ENCODE measurements around the gene SEMA5A.

DNA sequence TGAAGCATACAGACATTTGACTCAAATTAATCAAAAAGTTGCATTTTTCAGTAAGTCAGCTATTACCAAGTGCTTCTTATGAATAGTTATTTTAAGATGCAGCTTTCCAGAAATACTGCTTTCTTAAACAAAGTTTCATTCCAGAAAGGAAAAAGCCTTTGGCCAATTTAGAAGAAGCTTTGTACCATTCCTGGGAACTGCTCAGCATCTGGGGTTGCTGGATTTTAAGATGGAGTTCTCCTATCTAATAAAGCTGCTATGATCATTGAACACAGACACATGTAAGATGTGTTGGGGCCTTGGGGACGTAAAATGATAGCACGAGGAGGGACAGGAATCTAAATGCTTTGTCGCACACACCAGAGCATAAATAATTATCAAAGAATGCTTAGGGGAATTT is 130.8 kb downstream of the SEMA5A start:
- TF ChIP-seq POLR2AphosphoS5 (IDR thresholded peaks at IDR 0.05; ENCODE audit: low read depth, low read length): no peak
- TF ChIP-seq, protein P1, sequence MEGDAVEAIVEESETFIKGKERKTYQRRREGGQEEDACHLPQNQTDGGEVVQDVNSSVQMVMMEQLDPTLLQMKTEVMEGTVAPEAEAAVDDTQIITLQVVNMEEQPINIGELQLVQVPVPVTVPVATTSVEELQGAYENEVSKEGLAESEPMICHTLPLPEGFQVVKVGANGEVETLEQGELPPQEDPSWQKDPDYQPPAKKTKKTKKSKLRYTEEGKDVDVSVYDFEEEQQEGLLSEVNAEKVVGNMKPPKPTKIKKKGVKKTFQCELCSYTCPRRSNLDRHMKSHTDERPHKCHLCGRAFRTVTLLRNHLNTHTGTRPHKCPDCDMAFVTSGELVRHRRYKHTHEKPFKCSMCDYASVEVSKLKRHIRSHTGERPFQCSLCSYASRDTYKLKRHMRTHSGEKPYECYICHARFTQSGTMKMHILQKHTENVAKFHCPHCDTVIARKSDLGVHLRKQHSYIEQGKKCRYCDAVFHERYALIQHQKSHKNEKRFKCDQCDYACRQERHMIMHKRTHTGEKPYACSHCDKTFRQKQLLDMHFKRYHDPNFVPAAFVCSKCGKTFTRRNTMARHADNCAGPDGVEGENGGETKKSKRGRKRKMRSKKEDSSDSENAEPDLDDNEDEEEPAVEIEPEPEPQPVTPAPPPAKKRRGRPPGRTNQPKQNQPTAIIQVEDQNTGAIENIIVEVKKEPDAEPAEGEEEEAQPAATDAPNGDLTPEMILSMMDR (IDR thresholded peaks at IDR 0.05): no peak
- TF ChIP-seq TAF1 (IDR thresholded peaks at IDR 0.05; ENCODE audit: borderline replicate concordance, low read depth, low read length): no peak
- no peak for TF ChIP-seq TEAD4 (IDR thresholded peaks at IDR 0.05; ENCODE audit: borderline replicate concordance, insufficient read depth)
- TF ChIP-seq EP300 (IDR thresholded peaks at IDR 0.05; ENCODE audit: borderline replicate concordance in 1 of 2, low read depth in 1 of 2, low read length in 1 of 2): no peak
- TF ChIP-seq RCOR1 (IDR thresholded peaks at IDR 0.05; ENCODE audit: low read length): no peak
- no peak for TF ChIP-seq RAD21 (IDR thresholded peaks at IDR 0.05; ENCODE audit: low read length)
- TF ChIP-seq TCF12 (IDR thresholded peaks at IDR 0.05): no peak
- TF ChIP-seq, protein P2, sequence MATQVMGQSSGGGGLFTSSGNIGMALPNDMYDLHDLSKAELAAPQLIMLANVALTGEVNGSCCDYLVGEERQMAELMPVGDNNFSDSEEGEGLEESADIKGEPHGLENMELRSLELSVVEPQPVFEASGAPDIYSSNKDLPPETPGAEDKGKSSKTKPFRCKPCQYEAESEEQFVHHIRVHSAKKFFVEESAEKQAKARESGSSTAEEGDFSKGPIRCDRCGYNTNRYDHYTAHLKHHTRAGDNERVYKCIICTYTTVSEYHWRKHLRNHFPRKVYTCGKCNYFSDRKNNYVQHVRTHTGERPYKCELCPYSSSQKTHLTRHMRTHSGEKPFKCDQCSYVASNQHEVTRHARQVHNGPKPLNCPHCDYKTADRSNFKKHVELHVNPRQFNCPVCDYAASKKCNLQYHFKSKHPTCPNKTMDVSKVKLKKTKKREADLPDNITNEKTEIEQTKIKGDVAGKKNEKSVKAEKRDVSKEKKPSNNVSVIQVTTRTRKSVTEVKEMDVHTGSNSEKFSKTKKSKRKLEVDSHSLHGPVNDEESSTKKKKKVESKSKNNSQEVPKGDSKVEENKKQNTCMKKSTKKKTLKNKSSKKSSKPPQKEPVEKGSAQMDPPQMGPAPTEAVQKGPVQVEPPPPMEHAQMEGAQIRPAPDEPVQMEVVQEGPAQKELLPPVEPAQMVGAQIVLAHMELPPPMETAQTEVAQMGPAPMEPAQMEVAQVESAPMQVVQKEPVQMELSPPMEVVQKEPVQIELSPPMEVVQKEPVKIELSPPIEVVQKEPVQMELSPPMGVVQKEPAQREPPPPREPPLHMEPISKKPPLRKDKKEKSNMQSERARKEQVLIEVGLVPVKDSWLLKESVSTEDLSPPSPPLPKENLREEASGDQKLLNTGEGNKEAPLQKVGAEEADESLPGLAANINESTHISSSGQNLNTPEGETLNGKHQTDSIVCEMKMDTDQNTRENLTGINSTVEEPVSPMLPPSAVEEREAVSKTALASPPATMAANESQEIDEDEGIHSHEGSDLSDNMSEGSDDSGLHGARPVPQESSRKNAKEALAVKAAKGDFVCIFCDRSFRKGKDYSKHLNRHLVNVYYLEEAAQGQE (IDR thresholded peaks at IDR 0.05; ENCODE audit: low read depth, low read length): no peak
- TF ChIP-seq, protein P3, sequence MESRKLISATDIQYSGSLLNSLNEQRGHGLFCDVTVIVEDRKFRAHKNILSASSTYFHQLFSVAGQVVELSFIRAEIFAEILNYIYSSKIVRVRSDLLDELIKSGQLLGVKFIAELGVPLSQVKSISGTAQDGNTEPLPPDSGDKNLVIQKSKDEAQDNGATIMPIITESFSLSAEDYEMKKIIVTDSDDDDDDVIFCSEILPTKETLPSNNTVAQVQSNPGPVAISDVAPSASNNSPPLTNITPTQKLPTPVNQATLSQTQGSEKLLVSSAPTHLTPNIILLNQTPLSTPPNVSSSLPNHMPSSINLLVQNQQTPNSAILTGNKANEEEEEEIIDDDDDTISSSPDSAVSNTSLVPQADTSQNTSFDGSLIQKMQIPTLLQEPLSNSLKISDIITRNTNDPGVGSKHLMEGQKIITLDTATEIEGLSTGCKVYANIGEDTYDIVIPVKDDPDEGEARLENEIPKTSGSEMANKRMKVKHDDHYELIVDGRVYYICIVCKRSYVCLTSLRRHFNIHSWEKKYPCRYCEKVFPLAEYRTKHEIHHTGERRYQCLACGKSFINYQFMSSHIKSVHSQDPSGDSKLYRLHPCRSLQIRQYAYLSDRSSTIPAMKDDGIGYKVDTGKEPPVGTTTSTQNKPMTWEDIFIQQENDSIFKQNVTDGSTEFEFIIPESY (IDR thresholded peaks at IDR 0.05; ENCODE audit: borderline replicate concordance, low read depth): no peak
- no peak for TF ChIP-seq EZH2phosphoT487 (IDR thresholded peaks at IDR 0.05; ENCODE audit: borderline replicate concordance, low read depth)
- no peak for TF ChIP-seq RFX5 (IDR thresholded peaks at IDR 0.05; ENCODE audit: low read length)
- TF ChIP-seq SMC3 (IDR thresholded peaks at IDR 0.05; ENCODE audit: low read depth, low read length): no peak
